Parathyroid adenoma (tissue), 2 donors: ENCODE measurements around the gene SLC22A4.

ENCODE experiments used
- H2AFZ ChIP-seq: fragments of 300-600 bp; sonication (generic); one replicate; pipeline ENCODE4 v1.7.0; 2017; ENCODE audit warnings: antibody characterized with exemption, mild to moderate bottlenecking
- H3K27ac ChIP-seq: fragments of 300-600 bp; sonication (generic); one replicate; pipeline ENCODE4 v1.7.0; 2017
- H3K27me3 ChIP-seq: fragments of 300-600 bp; sonication (generic); one replicate; pipeline ENCODE4 v1.7.0; 2017; ENCODE audit warnings: low read length; ENCODE audit not compliant: control insufficient read depth, insufficient read depth
- H3K36me3 ChIP-seq: fragments of 300-600 bp; sonication (generic); one replicate; pipeline ENCODE4 v1.7.0; 2017; ENCODE audit warnings: low read length; ENCODE audit not compliant: control insufficient read depth, insufficient read depth
- H3K4me1 ChIP-seq: fragments of 300-600 bp; sonication (generic); one replicate; pipeline ENCODE4 v1.7.0; 2017; ENCODE audit warnings: control low read depth
- H3K4me2 ChIP-seq: fragments of 300-600 bp; sonication (generic); one replicate; pipeline ENCODE4 v1.7.0; 2017; ENCODE audit warnings: low read length
- H3K4me3 ChIP-seq: fragments of 300-600 bp; sonication (generic); one replicate; pipeline ENCODE4 v1.7.0; 2017; ENCODE audit warnings: low read depth, low read length
- H3K79me2 ChIP-seq: fragments of 300-600 bp; sonication (generic); one replicate; pipeline ENCODE4 v1.7.0; 2017; ENCODE audit warnings: control low read depth
- H3K9ac ChIP-seq: fragments of 300-600 bp; sonication (generic); one replicate; pipeline ENCODE4 v1.7.0; 2017; ENCODE audit warnings: mild to moderate bottlenecking
- H3K9me3 ChIP-seq: fragments of 300-600 bp; sonication (generic); one replicate; pipeline ENCODE4 v1.7.0; 2017; ENCODE audit warnings: low read length; ENCODE audit not compliant: control insufficient read depth
- CTCF ChIP-seq: fragments of 300-600 bp; sonication (generic); IDR thresholded peaks from one replicate; pipeline ENCODE4 v1.7.0; 2017; ENCODE audit warnings: antibody characterized with exemption, mild to moderate bottlenecking
- donor health status: primary hyperparathyroidism.

Gene SLC22A4

GRCh38 chr5:132272311-132273210 lies 21.6 kb upstream of the SLC22A4 start:
- Histone ChIP-seq H3K36me3 (no peaks in the 10 kb centered on the region), H3K9me3 (no peaks in the 10 kb centered on the region), H3K27me3 (no peaks in the 10 kb centered on the region), H2AFZ (no peak overlapping the region), H3K4me1 (no peaks in the 10 kb centered on the region), H3K4me3 (no peak overlapping the region), H3K9ac (no peak overlapping the region), H3K79me2 (no peaks in the 10 kb centered on the region), H3K4me2 (no peak overlapping the region), H3K27ac (no peak overlapping the region)
- TF ChIP-seq CTCF = peak; percentile 85

- Histone ChIP-seq H3K36me3 (no peaks in the 10 kb centered on the region), H3K4me3 (no peak overlapping the region), H3K79me2 (no peaks in the 10 kb centered on the region), H3K9me3 (no peaks in the 10 kb centered on the region), H3K4me1 (no peaks in the 10 kb centered on the region), H2AFZ (no peak overlapping the region), H3K27ac (no peak overlapping the region), H3K4me2 (no peak overlapping the region), H3K9ac (no peak overlapping the region), H3K27me3 (no peaks in the 10 kb centered on the region)
- no peak for TF ChIP-seq CTCF
Observed at GRCh38 chr5:132273631-132274030, 20.6 kb upstream of the SLC22A4 start.

- Histone ChIP-seq H2AFZ (no peak overlapping the region), H3K36me3 (no peaks in the 10 kb centered on the region), H3K9me3 (no peaks in the 10 kb centered on the region), H3K27ac (no peak overlapping the region), H3K4me2 (no peak overlapping the region), H3K79me2 (no peaks in the 10 kb centered on the region), H3K27me3 (no peaks in the 10 kb centered on the region), H3K4me1 (no peaks in the 10 kb centered on the region), H3K4me3 (no peak overlapping the region), H3K9ac (no peak overlapping the region)
- TF ChIP-seq CTCF = no peak
Observed at GRCh38 chr5:132274050-132274792, 20.0 kb upstream of the SLC22A4 start.

GRCh38 chr5:132275367-132276220 lies 18.6 kb upstream of the SLC22A4 start:
- H3K36me3 ChIP-seq = no peaks in the 10 kb centered on the region
- no peak overlapping the region for H3K4me2 ChIP-seq
- H3K4me3 ChIP-seq = no peak overlapping the region
- no peak overlapping the region for H2AFZ ChIP-seq
- no peak overlapping the region for H3K9ac ChIP-seq
- H3K27ac ChIP-seq = no peak overlapping the region
- H3K4me1 ChIP-seq = no peaks in the 10 kb centered on the region
- H3K9me3 ChIP-seq = no peaks in the 10 kb centered on the region
- H3K27me3 ChIP-seq = no peaks in the 10 kb centered on the region
- no peaks in the 10 kb centered on the region for H3K79me2 ChIP-seq
- no peak for TF ChIP-seq CTCF
